Activated T-helper 1 cell treated with anti-CD3 and anti-CD28 coated beads, Interleukin-12 subunit alpha, Interleukin-12 subunit beta, Interleukin-2, Interleukin-4 antibody, amounts not matched to agents 30 ng/mL and 10 ng/mL and 1 ng/mL, durations not matched to agents 14 hours and 24 hours and 36 hours (primary cell): ENCODE results near the gene ARHGEF11. TPM values are rescaled to one million over a fixed set of nuclear protein-coding genes. Genes with fewer than 3 reads are reported as not detected.

Experiments used
- DNase-seq: peaks from one replicate; pipeline ENCODE4 v3.0.0; 2021; ENCODE audit warnings: low spot score
- H3K27ac Mint-ChIP-seq: one replicate; pipeline ENCODE4 v1.8.0; 2021; ENCODE audit warnings: mild to moderate bottlenecking, mixed read lengths
- H3K27me3 Mint-ChIP-seq: one replicate; pipeline ENCODE4 v1.8.0; 2022; ENCODE audit warnings: mild to moderate bottlenecking, moderate library complexity, mixed read lengths; ENCODE audit not compliant: insufficient read depth
- H3K36me3 Mint-ChIP-seq: one replicate; pipeline ENCODE4 v1.8.0; 2021; ENCODE audit warnings: low read depth, mixed read lengths
- H3K4me1 Mint-ChIP-seq: one replicate; pipeline ENCODE4 v1.8.0; 2021; ENCODE audit warnings: low read depth, mixed read lengths
- H3K4me3 Mint-ChIP-seq: one replicate; pipeline ENCODE4 v1.8.0; 2021; ENCODE audit warnings: mild to moderate bottlenecking, moderate library complexity, mixed read lengths
- H3K9me3 Mint-ChIP-seq: one replicate; pipeline ENCODE4 v1.8.0; 2021; ENCODE audit warnings: mixed read lengths
- intact Hi-C: fragments of 100-400 bp; cut with micrococcal nuclease; formaldehyde crosslinking; loops from one replicate; pipeline ENCODE4 v1.15.1; 2024
- total RNA-seq: library from RNA; stranded (reverse); gene quantifications from 2 replicates; pipeline ENCODE4 v1.2.3, GENCODE V29; 2022

The ARHGEF11 gene
- total RNA-seq, 1 donor from 2014 or later = 3.2 TPM

DNA sequence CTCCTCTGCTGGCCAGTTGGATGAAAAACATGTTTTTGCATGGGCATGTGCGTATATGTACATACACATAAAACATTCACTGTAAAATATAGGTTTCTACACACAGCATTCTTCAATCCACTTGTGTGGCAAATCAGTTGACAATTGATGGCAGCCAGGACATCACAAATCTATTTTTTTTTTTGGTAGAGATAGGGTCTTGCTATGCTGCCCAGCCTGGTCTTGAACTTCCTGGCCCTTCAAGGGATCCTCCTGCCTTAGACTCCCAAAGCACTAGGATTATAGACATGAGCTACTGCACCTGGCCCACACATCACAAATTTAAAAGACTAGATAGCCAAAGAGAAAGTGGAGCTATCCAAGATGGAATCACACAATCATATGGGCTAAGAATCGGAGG is 39.6 kb downstream of the ARHGEF11 start:
- DNase-seq = no peak
- H3K4me3 Mint-ChIP-seq = no peak overlapping the region
- H3K9me3 Mint-ChIP-seq = no peaks in the 10 kb centered on the region
- H3K4me1 Mint-ChIP-seq = no peaks in the 10 kb centered on the region
- H3K27me3 Mint-ChIP-seq = peaks cover 40% of the 10 kb centered on the region
- H3K36me3 Mint-ChIP-seq = no peaks in the 10 kb centered on the region
- intact Hi-C loops = no loop called here
- H3K27ac Mint-ChIP-seq = no peak overlapping the region

DNA sequence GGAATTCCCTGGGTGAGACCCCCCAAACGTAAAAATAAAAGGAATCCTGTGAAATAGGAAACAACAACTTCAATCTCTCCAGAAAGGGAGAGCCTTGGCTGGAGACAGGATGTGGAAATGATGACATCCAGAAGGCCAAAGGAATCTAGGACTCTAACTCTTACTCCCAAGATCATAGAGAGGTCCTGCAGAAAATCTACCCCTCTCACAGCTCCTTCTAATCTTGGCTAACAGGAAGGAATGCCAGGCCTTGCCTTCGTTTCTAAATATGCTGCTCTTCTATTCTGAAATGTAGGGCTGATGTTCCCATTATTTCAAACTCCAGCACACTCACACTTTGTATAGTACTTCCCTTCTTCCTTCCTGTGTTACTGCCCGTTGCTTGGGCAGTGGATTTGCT is 40.7 kb downstream of the ARHGEF11 start:
- H3K4me3 Mint-ChIP-seq = no peak overlapping the region
- DNase-seq = no peak
- no peaks in the 10 kb centered on the region for H3K36me3 Mint-ChIP-seq
- no peaks in the 10 kb centered on the region for H3K4me1 Mint-ChIP-seq
- intact Hi-C loops = no loop called here
- no peaks in the 10 kb centered on the region for H3K9me3 Mint-ChIP-seq
- H3K27ac Mint-ChIP-seq = no peak overlapping the region
- H3K27me3 Mint-ChIP-seq = peaks cover 36% of the 10 kb centered on the region

DNA sequence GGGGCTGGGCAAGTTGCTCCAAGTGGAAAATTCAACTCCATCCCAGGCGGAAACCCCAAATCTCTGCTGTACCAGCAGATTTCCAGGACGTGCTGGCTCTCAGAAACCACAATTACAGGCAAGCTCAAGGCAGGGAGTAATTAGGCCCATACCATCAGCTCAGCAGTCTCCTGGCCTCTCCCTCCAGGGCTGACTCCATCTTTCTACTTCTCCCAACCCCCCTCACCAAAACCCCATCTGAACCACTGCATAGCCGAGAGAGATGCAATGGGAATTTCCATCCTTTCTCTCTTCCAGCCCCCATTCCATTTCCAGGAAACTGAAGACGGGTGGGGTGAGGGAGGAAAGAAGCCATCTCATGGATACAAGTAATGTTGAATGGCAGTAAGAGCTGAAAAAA is 41.2 kb downstream of the ARHGEF11 start:
- Mint-ChIP-seq H3K4me3 (no peak overlapping the region), H3K27ac (no peak overlapping the region), H3K4me1 (no peaks in the 10 kb centered on the region), H3K36me3 (no peaks in the 10 kb centered on the region), H3K27me3 (peaks cover 32% of the 10 kb centered on the region), H3K9me3 (no peaks in the 10 kb centered on the region)
- intact Hi-C loops = no loop called here
- no peak for DNase-seq

DNA sequence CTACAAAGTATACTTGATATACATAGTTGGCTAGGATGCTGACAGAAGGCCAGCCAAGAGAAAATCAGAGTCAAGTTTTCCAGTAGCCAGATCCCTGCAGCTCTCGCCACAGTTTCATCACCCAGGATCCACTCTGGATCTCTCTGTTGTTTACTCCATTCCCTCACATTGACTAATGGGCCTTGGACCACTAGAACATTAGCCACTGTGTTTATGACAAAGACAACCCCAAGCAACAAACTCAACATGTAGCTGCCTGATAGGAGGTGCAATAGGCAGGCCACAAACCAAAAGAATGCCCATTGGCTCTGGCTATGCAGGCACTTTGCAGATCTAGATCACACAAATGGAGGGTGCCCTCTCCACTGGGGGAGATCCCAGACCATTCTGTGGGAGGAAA is 44.2 kb downstream of the ARHGEF11 start:
- H3K36me3 Mint-ChIP-seq = no peaks in the 10 kb centered on the region
- H3K4me3 Mint-ChIP-seq = no peak overlapping the region
- no peaks in the 10 kb centered on the region for H3K4me1 Mint-ChIP-seq
- no peak overlapping the region for H3K27ac Mint-ChIP-seq
- H3K27me3 Mint-ChIP-seq = peaks cover 36% of the 10 kb centered on the region
- no peaks in the 10 kb centered on the region for H3K9me3 Mint-ChIP-seq
- intact Hi-C loops = no loop called here
- DNase-seq = no peak

DNA sequence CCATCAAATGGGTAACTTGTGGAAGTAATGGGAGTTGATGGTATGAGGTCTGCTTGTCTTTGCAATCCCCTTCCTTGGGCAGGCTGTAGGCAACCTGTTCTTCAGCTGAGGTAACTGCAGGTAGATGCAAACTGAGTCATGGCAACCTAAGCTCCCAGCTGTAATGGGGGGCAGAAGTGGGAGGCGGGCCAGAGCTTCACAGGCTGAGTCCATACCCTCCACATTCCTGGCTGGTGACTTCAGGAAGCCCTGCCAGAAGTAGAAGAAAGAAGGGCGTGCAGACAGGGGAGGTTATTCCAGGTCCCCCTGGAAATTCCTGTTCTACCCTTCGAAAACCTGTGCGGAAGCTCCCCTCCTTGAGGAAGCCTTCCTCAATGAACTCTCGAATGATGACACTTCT is 44.9 kb downstream of the ARHGEF11 start:
- DNase-seq = no peak
- no peak overlapping the region for H3K4me3 Mint-ChIP-seq
- H3K36me3 Mint-ChIP-seq = no peaks in the 10 kb centered on the region
- H3K4me1 Mint-ChIP-seq = no peaks in the 10 kb centered on the region
- no peak overlapping the region for H3K27ac Mint-ChIP-seq
- intact Hi-C loops = no loop called here
- H3K27me3 Mint-ChIP-seq = peaks cover 30% of the 10 kb centered on the region
- no peaks in the 10 kb centered on the region for H3K9me3 Mint-ChIP-seq

DNA sequence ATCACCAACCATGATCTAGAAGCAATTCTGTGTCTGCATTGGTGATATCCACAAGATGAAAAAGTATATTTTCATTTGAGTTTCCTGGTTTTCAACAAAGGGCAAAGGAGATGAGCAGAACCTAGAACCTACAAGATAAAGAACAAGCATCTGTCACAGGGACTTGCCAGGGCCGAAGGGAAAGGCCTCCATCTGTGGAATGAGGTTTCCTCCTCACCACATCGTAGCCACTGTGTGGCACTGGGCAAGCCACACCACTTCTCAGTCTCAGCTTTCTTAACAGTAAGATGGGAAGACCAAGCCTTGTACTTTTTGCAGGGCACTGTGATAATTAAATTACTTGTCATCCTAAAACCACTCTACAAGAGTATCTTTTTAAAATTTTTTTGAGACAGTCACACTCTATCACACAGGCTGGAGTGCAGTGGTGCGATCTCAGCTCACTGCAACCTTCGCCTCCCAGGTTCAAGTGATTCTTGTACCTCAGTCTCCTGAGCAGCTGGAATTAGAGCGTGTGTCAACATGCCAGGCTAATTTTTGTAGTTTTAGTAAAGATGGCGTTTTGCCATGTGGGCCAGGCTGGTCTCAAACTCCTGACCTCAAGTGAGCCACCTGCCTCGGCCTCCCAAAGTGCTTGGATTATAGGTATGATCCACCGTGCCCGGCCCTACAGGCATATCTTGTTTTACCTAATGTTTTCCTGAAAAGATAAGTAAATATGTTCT is 45.8 kb downstream of the ARHGEF11 start:
- intact Hi-C loops = no loop called here
- DNase-seq = no peak

DNA sequence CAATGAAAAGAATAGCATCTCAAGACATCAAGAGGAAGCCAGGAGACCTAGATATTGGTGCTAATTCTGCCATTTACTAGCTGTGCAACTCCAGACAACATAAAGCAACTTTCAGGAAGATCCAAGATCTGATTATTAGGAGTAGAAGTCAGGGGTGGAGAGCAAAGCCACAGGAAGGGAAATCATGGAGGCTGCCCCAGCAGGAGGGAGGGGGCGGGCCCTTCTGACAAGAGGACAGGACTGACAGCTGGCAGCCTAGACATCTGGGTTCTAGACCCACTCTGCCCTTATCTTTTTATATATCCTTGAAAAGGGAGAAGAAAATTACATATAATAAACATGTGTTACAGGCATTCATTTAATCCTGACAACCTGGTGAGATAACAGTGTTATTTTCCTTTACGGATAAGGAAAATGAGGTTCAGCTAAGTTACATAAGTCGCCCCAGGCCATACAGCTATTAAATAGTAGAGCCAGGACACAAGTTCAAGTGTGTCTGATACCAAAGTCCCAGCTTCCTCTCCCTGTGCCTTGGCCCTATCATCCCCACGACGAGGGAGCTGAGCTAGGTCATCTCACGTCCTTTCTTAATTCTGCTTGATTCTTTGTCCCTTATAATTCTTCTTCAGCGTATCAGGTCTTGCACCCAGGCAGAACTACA is 46.6 kb downstream of the ARHGEF11 start:
- Mint-ChIP-seq H3K9me3 (no peaks in the 10 kb centered on the region), H3K27ac (no peak overlapping the region), H3K27me3 (peaks cover 27% of the 10 kb centered on the region), H3K36me3 (no peaks in the 10 kb centered on the region), H3K4me3 (no peak overlapping the region), H3K4me1 (no peaks in the 10 kb centered on the region)
- intact Hi-C loops = no loop called here
- DNase-seq = no peak

More for the DNA sequence above, 45.8 kb downstream of the ARHGEF11 start:
- no peaks in the 10 kb centered on the region for H3K9me3 Mint-ChIP-seq
- H3K27me3 Mint-ChIP-seq = peaks cover 30% of the 10 kb centered on the region
- H3K4me3 Mint-ChIP-seq = no peak overlapping the region
- H3K36me3 Mint-ChIP-seq = no peaks in the 10 kb centered on the region
- no peaks in the 10 kb centered on the region for H3K4me1 Mint-ChIP-seq
- H3K27ac Mint-ChIP-seq = no peak overlapping the region

DNA sequence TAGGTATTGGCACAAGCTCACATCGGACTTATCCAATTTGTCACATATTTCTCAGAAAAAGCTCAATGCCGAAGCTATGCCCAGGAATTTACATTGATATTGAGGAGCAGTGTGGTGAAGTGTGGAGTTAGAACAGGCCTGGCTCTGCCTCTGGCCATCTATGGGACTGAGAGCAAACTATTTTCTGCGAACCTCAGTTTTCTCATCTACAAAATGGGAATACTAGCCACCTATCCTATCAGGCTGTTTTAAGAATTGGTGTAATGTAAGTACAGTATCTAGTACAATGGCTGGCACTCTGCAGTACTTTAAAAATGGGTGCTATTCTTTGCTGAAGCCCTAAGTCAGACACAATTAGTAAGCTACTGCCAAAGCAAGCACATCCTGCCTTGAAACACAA is 47.2 kb downstream of the ARHGEF11 start:
- Mint-ChIP-seq H3K9me3 (no peaks in the 10 kb centered on the region), H3K27ac (no peak overlapping the region)

DNA sequence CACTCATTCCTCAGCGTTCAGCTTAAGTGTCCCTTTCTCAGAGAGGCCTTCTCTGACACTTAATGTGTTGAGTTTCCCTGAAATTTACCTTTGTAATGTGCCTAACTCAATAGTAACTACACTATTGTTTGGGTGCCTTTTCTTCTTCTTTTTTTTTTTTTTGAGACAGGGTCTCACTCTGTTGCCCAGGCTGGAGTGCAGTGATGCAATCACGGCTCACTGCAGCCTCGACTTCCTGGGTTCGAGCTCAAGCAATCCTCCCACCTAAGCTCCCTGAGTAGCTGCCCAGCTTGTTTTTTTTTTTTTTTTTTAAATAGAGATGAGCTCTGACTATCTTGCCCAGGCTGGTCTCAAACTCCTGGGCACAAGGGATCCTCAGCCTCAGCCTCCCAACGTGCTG is 50.1 kb downstream of the ARHGEF11 start:
- Mint-ChIP-seq H3K27me3 (peaks cover 17% of the 10 kb centered on the region), H3K27ac (no peak overlapping the region), H3K36me3 (no peaks in the 10 kb centered on the region), H3K4me3 (no peak overlapping the region), H3K9me3 (no peaks in the 10 kb centered on the region), H3K4me1 (no peaks in the 10 kb centered on the region)
- DNase-seq = no peak
- intact Hi-C loops = no loop called here

More for the DNA sequence above, 47.2 kb downstream of the ARHGEF11 start:
- intact Hi-C loops = no loop called here
- Mint-ChIP-seq H3K27me3 (peaks cover 24% of the 10 kb centered on the region), H3K4me3 (no peak overlapping the region), H3K36me3 (no peaks in the 10 kb centered on the region), H3K4me1 (no peaks in the 10 kb centered on the region)
- DNase-seq = no peak

DNA sequence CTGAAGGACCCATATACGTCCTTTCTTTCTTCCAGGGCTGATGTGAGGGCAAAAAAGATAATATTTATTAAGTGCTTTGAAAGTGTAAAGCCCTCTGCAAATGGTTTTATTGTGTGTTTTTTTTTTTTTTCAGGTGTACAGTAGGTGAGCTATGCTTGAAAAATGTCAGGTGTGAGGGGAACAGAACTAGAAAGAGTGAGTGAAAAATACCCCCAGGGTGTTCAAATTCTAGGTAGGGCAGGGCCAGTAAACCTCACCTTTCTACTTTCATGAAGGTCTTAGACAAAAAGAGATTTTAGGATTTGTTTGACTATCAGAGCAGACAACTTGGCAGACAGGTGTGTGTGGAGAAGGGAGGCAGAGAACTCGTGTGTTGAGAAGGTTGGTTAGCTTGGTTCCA is 51.3 kb downstream of the ARHGEF11 start:
- H3K9me3 Mint-ChIP-seq = no peaks in the 10 kb centered on the region
- intact Hi-C loops = no loop called here
- no peaks in the 10 kb centered on the region for H3K36me3 Mint-ChIP-seq
- peaks cover 22% of the 10 kb centered on the region for H3K27me3 Mint-ChIP-seq
- H3K27ac Mint-ChIP-seq = no peak overlapping the region
- no peaks in the 10 kb centered on the region for H3K4me1 Mint-ChIP-seq
- H3K4me3 Mint-ChIP-seq = no peak overlapping the region
- no peak for DNase-seq

DNA sequence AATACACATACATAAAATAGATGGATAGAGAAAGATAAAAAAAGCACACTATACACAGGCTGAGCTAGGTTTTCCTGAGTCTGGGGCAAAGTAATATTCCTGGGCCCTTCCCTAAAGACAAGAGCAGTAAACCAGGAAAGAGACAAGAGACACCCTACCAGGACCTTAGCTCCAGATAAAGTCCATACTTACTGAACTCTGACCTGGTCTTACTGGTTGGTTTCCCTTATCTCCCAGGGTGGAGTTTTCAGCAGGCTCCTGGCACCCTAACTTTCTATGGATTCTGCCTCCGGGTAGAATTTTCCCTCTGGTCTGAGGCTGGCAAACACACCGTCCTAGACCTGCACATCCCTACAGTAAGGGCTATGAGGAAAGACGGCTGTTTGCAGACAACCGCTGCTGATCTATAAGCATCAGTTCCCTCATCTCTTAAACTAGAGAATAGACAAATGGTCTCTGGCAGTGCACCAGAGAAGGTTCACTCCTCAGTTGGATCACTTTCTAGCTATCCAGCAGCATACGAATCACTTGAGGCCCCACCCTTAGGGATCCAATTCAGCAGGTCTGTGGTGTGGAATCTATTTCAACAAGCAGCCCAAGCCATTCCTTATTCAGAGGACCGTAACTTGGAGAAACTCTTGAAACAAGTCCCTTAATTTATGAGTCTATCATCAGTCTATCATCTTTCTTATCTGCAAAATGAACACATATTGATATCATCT is 52.0 kb downstream of the ARHGEF11 start:
- no peaks in the 10 kb centered on the region for H3K9me3 Mint-ChIP-seq
- H3K36me3 Mint-ChIP-seq = no peaks in the 10 kb centered on the region
- intact Hi-C loops = no loop called here
- peaks cover 19% of the 10 kb centered on the region for H3K27me3 Mint-ChIP-seq
- no peak overlapping the region for H3K27ac Mint-ChIP-seq
- no peaks in the 10 kb centered on the region for H3K4me1 Mint-ChIP-seq
- H3K4me3 Mint-ChIP-seq = no peak overlapping the region
- no peak for DNase-seq

DNA sequence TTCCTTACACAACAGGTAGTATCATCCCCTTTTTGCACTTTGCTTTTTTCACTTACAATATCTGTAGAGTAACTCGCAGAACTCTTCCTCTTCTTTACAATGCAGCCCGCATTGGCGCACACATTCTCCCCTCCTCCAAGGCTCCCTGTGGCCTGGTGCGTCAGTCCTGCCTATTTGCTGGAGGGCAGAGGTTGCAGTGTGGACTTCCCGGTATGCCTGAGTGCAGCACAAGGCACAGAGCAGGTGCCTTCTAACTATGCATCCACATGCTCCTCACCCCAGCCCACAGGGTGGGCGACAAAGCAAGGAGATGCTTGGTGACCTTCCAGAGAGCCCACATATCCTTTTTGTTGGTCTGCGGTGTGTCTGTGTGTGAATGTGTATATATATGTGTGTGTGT is 53.3 kb downstream of the ARHGEF11 start:
- no peak for DNase-seq
- Mint-ChIP-seq H3K36me3 (no peaks in the 10 kb centered on the region), H3K27me3 (peaks cover 13% of the 10 kb centered on the region), H3K4me1 (no peaks in the 10 kb centered on the region), H3K4me3 (no peak overlapping the region), H3K27ac (no peak overlapping the region), H3K9me3 (no peaks in the 10 kb centered on the region)
- intact Hi-C loops = no loop called here

DNA sequence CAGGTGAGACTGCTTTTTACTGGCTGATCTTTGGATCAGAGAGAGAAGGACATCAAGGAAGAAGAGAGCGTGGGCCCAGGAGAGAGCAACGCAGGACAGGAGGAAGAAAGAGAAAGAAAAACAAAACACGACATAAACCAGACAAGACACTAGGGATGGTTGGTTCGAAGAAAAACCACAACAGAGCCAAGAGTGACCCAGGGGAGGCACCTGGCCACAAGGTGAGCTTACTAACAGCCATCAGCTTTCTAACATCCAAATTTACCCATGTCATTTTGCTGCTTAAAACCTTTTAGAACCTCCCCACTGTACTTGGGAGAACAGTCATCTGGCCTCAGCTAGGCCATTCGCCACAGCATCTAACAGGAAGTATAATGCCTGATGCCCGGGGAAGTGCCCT is 57.8 kb downstream of the ARHGEF11 start:
- no peak for DNase-seq
- Mint-ChIP-seq H3K4me3 (no peak overlapping the region), H3K27me3 (peaks cover 27% of the 10 kb centered on the region), H3K4me1 (no peaks in the 10 kb centered on the region), H3K27ac (no peak overlapping the region), H3K36me3 (no peaks in the 10 kb centered on the region), H3K9me3 (no peaks in the 10 kb centered on the region)
- intact Hi-C loops = no loop called here
